ENCODE data around the gene SLC22A25. TPM values are rescaled to one million over a fixed set of nuclear protein-coding genes. Genes with fewer than 3 reads are reported as not detected.

SLC22A25 gene
- polyA plus RNA-seq, 1 donor from 2014 or later, result not detected

DNA sequence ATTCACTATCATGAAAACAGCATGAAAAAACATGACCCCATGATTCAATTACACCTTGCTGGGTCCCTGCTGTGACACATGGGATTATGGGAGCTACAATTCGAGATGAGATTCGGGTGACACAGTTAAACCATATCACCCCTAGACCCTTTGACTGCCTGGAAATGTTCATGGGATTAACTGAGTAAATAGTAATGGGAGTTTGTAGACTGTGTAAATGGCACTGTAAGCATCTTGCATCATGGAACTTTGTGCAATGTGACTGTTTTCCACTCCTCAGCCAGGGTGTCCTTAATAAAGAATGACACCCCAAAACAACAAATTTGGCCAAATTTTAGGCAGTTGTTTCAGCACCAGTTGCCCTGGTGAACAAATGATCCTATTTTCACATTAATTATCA lies 7.9 kb upstream of the SLC22A25 start:
- no peaks in the 10 kb centered on the region for H4K20me1 ChIP-seq (ENCODE audit: insufficient read depth)
- H3K4me2 ChIP-seq (ENCODE audit: low read length), result no peak overlapping the region
- H3K4me3 ChIP-seq (ENCODE audit: low read length), result no peak overlapping the region
- no peak for TF ChIP-seq SMC3 (conservative IDR thresholded peaks at IDR 0.05; ENCODE audit: poor library complexity)
- TF ChIP-seq EP300 (conservative IDR thresholded peaks at IDR 0.05; ENCODE audit: poor library complexity, severe bottlenecking), result no peak
- TF ChIP-seq, protein P1, sequence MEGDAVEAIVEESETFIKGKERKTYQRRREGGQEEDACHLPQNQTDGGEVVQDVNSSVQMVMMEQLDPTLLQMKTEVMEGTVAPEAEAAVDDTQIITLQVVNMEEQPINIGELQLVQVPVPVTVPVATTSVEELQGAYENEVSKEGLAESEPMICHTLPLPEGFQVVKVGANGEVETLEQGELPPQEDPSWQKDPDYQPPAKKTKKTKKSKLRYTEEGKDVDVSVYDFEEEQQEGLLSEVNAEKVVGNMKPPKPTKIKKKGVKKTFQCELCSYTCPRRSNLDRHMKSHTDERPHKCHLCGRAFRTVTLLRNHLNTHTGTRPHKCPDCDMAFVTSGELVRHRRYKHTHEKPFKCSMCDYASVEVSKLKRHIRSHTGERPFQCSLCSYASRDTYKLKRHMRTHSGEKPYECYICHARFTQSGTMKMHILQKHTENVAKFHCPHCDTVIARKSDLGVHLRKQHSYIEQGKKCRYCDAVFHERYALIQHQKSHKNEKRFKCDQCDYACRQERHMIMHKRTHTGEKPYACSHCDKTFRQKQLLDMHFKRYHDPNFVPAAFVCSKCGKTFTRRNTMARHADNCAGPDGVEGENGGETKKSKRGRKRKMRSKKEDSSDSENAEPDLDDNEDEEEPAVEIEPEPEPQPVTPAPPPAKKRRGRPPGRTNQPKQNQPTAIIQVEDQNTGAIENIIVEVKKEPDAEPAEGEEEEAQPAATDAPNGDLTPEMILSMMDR (IDR thresholded peaks at IDR 0.05; ENCODE audit: poor library complexity, severe bottlenecking), result no peak
- TF ChIP-seq EZH2 (IDR thresholded peaks at IDR 0.05; ENCODE audit: borderline replicate concordance, insufficient read depth, low read length, poor library complexity, severe bottlenecking), result no peak
- no peak for TF ChIP-seq TAF1 (IDR thresholded peaks at IDR 0.05; ENCODE audit: low read depth)
- no peak for TF ChIP-seq POLR2AphosphoS5 (IDR thresholded peaks at IDR 0.05)
- no peak for TF ChIP-seq MXI1 (conservative IDR thresholded peaks at IDR 0.05; ENCODE audit: poor library complexity, severe bottlenecking)
- H3K27me3 ChIP-seq (ENCODE audit: insufficient read depth, low read depth, low read length), result no peaks in the 10 kb centered on the region
- no peak overlapping the region for H3K9ac ChIP-seq (ENCODE audit: low read length)
- no peaks in the 10 kb centered on the region for H3K79me2 ChIP-seq (replicated peaks; ENCODE audit: insufficient read depth, low read length)
- H3K27ac ChIP-seq (ENCODE audit: low read length), result no peak overlapping the region
- H3K9me2 ChIP-seq (ENCODE audit: insufficient read depth, low read length), result no peaks in the 10 kb centered on the region
- H3K36me3 ChIP-seq (ENCODE audit: insufficient read depth, low read length), result no peaks in the 10 kb centered on the region
- no peak overlapping the region for H2AFZ ChIP-seq (ENCODE audit: low read depth, low read length)
- H3F3A ChIP-seq (ENCODE audit: insufficient read depth, low read length, poor library complexity, severe bottlenecking), result no peaks in the 10 kb centered on the region
- H3K9me3 ChIP-seq (ENCODE audit: low read length), result no peaks in the 10 kb centered on the region

DNA sequence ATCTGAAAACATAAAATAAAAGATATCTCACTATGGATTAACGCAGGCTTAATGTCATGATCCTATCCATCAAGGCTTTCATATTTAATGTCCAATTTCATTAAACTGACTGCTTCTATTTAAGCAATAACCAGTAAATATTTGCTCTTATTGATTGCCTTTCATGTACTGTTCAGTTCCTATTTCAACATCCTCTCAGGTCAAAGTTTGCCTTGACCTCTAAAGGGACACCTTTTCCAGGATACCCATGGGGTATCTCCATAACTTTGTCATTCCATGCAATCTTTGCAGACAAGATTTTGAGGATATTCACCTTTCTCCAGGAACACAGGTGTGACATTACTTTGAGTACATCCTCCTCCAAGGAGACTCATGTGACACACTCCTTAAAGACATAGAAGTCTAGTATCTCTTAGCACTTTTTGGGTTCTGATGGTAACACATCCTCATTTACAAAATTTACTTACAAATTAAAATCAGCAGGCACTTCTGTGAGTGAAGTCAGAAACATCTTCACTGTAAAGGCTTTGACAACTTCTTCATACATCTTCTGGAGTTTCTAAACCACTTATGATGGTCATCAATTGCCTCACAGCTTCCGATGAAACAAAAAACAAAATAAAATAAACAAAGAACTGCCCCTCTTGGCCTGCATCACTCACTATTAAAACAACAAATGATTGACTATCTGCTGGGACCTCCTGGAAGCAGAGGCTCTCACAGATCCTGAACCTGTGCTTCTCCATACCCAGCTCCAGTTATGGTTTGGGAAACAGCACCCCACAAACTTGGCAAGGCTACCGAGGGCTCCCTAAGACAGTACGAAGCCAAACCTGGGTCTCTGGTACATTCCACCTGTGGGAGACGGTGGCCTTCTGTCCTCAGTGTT lies 7.0 kb upstream of the SLC22A25 start:
- Histone ChIP-seq H3F3A (ENCODE audit: insufficient read depth, low read length, poor library complexity, severe bottlenecking) (no peaks in the 10 kb centered on the region), H3K9me3 (ENCODE audit: low read length) (no peaks in the 10 kb centered on the region), H2AFZ (ENCODE audit: low read depth, low read length) (no peak overlapping the region), H3K27ac (ENCODE audit: low read length) (no peak overlapping the region), H3K27me3 (ENCODE audit: insufficient read depth, low read depth, low read length) (no peaks in the 10 kb centered on the region), H3K4me2 (ENCODE audit: low read length) (no peak overlapping the region), H3K36me3 (ENCODE audit: insufficient read depth, low read length) (no peaks in the 10 kb centered on the region), H3K4me3 (ENCODE audit: low read length) (no peak overlapping the region), H3K9ac (ENCODE audit: low read length) (no peak overlapping the region), H3K79me2 (replicated peaks; ENCODE audit: insufficient read depth, low read length) (no peaks in the 10 kb centered on the region), H4K20me1 (ENCODE audit: insufficient read depth) (no peaks in the 10 kb centered on the region), H3K9me2 (ENCODE audit: insufficient read depth, low read length) (no peaks in the 10 kb centered on the region)
- TF ChIP-seq EP300 (conservative IDR thresholded peaks at IDR 0.05; ENCODE audit: poor library complexity, severe bottlenecking), result no peak
- no peak for TF ChIP-seq RAD21 (conservative IDR thresholded peaks at IDR 0.05)
- TF ChIP-seq POLR2AphosphoS5 (IDR thresholded peaks at IDR 0.05), result no peak
- TF ChIP-seq SMC3 (conservative IDR thresholded peaks at IDR 0.05; ENCODE audit: poor library complexity), result no peak
- TF ChIP-seq, protein P1 (IDR thresholded peaks at IDR 0.05; ENCODE audit: poor library complexity, severe bottlenecking), result no peak
- TF ChIP-seq, protein P2, sequence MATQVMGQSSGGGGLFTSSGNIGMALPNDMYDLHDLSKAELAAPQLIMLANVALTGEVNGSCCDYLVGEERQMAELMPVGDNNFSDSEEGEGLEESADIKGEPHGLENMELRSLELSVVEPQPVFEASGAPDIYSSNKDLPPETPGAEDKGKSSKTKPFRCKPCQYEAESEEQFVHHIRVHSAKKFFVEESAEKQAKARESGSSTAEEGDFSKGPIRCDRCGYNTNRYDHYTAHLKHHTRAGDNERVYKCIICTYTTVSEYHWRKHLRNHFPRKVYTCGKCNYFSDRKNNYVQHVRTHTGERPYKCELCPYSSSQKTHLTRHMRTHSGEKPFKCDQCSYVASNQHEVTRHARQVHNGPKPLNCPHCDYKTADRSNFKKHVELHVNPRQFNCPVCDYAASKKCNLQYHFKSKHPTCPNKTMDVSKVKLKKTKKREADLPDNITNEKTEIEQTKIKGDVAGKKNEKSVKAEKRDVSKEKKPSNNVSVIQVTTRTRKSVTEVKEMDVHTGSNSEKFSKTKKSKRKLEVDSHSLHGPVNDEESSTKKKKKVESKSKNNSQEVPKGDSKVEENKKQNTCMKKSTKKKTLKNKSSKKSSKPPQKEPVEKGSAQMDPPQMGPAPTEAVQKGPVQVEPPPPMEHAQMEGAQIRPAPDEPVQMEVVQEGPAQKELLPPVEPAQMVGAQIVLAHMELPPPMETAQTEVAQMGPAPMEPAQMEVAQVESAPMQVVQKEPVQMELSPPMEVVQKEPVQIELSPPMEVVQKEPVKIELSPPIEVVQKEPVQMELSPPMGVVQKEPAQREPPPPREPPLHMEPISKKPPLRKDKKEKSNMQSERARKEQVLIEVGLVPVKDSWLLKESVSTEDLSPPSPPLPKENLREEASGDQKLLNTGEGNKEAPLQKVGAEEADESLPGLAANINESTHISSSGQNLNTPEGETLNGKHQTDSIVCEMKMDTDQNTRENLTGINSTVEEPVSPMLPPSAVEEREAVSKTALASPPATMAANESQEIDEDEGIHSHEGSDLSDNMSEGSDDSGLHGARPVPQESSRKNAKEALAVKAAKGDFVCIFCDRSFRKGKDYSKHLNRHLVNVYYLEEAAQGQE (IDR thresholded peaks at IDR 0.05; ENCODE audit: borderline replicate concordance), result no peak
- no peak for TF ChIP-seq TAF1 (IDR thresholded peaks at IDR 0.05; ENCODE audit: low read depth)
- no peak for TF ChIP-seq MXI1 (conservative IDR thresholded peaks at IDR 0.05; ENCODE audit: poor library complexity, severe bottlenecking)
- no peak for TF ChIP-seq EZH2 (IDR thresholded peaks at IDR 0.05; ENCODE audit: borderline replicate concordance, insufficient read depth, low read length, poor library complexity, severe bottlenecking)

Data from neural cell (in vitro differentiated cells).